ENCODE measurements around the gene PSD4.
A peak's percentile ranks its signal among the peaks of the same experiment; 100 is the strongest.

Gene PSD4

DNA sequence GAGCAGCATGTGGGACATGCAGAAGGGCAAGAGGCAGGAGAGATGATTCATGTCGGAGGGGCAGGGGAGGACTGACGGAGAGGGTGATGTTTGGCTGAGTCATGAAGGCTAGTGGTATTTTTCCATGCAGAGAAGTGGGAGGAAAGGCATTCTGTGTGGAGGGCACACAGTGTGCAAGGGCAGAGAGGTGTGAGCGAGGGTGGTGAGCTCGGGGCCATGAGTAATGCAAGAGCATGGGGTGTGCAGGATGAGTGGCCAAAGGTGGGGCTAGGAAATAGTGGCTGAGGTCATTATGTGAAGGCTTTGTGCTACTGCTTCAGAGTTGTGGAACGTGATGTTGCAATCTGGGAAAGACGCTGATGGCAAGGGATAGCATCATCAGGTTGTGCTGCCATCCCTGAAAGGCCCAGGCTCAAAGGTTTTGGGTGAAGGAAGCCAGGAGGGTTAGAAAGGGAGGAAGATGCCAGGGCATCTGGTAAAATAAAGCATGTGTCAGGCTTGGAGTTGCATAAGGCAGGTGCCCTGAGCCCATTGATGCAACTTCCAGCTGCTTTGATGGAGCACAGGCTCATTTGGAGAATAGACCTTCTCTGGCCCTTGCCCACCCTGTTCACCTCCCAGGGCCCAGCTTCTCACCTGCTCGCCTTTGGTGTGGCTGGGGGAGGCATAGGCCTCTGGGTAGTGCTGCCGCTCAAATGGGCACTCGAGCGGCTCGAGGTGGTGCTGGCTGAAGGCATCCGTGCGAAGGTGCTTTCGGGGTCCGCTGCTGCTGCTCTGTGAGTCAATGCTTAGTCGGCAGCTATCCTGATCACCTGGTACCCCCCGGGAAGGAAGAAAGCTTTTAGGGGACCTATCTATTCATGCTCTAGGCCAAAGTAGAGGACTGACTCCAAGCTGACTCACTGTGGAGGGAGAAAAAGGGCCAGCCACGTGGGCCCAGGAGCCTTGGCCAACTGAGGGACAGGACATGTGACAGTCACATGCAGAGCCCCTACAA lies 67.4 kb downstream of the PSD4 start:
- DNase-seq = no peak

DNA sequence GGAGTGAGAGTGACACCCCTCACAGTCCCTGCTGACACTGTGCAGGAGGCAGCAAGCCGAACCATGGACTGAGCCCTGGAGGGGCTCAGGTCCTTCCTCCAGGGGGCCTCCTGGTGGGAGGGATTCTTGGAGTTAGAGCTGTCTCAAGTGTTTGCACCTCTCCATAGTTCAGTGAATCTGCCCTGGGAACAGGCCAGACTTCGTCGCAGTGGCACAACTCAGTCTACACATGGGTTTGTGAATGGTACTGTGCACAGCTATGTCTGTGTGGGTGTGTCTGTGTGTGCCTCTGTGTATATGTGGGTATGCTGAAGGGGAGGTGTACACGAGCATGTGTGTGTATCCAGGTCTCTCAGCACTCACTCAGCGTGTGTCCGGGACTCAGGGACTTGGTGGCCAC lies 68.6 kb downstream of the PSD4 start:
- no peak for DNase-seq

GRCh38 chr2:113245276-113245711 lies 71.5 kb downstream of the PSD4 start:
- DNase-seq = no peak

DNA sequence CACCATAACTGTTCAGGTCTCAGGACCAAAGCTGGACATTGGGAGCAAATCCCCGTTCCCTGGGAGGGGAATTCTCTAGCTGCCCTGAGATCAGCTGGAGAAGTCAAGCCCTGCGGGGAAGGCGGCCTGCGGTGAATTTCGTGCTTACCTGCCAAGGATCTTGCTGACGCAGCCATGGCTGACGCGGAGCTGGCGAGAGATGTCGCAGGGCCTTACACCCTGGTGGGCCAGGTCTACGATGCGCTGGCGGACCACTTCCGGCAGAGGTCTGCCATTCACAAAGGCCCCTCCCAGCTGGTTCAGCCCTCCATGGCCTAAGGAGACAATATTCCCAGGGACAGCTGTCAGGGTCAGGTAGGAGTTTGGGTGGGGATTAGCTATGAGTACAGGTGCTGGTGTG lies 72.8 kb downstream of the PSD4 start:
- no peak for DNase-seq

- DNase-seq = peak; percentile 66
Observed at GRCh38 chr2:113248997-113249770, 75.4 kb downstream of the PSD4 start.

GRCh38 chr2:113251118-113251517 lies 77.3 kb downstream of the PSD4 start:
- DNase-seq = no peak

DNA sequence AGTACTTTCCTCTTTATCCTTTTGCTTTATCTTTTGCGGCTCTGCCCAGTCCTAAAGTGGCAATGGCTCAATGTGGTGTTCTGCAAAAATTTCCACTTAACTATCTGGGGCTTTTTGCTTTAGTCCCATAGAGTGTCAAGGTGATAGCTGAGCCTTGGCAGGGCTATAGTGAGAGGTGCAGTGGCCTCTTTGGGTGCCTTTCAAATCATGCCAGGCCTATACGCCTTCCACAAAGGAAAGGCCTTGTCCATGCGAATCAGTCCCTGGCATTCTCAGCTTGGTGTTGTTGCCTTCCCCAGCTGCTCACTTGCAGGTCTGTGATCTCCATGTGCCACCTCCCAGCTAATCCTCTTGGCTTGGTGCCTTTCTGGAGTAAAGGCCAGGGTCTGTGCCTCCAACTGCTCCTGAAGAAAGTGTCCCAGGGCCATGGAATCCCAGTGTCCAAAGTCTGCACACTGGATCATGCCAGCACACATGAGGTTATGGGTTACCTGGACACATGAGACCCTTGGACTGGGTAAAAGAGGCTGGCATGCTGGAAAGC lies 78.3 kb downstream of the PSD4 start:
- no peak for DNase-seq

DNA sequence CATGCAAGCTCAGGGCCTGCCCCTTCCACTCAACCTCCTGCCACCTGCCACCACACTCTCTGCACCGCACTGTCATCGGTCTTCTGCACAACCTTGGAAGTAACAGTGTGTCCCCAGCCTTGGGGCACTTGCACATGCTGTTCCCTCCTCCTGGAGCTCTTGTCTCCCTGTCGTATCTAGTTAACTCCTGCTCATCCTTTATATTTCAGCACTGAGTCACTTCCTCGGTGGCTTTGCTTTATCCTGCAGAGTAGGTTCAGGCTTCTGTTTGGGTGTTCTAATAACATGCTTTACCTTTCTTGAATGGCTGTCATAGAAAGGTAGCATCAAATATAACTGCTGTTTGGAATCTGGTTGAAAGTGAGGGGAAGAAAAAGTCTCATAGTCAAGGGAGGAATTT lies 79.7 kb downstream of the PSD4 start:
- no peak for DNase-seq

DNA sequence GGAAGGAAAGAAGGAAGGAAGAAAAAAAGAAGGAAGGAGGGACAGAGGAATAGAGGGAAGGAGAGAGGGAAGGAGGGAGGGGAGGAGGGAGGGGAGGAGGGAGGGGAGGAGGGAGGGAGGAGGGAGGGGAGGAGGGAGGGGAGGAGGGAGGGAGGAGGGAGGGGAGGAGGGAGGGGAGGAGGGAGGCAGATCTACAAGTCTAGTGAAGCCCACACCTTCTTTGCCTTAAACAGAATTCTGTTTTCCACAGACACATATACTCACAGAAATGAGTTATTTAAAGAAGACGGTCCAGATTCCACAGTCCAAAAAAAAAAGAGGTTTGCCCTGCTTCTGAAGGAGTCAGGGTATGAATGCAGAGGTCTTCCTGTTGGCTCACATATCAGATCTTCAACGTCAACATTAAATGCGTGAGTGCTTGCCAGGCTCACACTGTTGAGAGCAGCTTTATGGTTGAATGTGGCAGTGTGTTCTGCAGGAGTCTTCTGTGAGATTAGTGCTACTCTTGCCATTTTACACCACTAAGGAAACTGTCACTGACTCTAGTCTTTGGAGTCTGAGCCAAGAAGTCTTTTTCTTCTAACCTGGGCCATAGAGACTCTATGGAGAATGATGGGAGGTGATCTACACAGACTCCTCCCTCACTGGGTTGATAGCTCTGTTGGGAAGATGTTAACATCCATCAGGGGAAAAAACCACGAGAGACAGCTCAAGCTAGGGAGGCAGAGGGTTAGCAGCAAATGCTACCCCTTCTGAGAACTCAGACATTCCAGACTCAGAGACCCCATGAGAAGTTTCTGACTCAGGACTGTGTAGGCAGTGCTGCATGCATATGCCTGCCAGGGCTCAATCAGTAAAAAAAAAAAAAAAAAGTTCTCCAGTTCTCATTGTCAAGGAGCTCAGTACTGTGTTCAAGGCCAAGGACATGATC lies 81.6 kb downstream of the PSD4 start:
- no peak for DNase-seq

DNA sequence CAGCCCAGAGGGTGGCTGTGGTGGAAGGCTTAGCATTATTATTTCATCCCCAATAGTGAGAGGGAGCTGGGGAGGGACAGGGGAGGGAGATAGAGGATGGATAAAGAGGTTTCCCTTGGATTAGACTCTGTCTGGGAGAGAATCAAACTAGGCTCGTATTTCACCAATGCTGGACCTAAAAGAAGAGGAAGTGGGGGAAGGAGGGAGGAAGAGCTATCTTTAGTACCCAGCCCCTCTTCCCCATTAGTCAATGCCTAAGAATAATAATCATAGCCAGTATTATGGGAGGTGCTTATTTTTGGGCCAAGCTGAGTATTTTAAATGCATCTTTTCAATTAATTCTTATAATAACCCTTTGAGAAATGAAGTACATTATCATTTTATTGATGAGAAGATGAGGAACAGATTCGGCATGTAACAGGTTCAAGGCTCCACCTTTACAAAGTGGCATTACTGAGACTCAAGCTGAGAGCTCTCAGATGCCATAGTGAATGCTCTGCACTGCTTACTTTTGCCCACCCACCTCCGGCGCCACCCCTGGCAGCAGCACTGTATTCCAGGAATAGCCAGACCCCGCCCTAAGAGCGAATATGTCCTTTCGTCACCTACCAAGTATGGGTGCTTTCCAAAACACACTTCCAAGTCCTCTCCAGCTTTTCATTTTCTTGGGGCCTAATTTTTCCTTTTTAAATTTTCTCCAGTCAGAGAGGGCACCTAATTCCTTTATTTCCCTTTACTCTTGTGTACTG lies 83.9 kb downstream of the PSD4 start:
- DNase-seq = no peak

DNA sequence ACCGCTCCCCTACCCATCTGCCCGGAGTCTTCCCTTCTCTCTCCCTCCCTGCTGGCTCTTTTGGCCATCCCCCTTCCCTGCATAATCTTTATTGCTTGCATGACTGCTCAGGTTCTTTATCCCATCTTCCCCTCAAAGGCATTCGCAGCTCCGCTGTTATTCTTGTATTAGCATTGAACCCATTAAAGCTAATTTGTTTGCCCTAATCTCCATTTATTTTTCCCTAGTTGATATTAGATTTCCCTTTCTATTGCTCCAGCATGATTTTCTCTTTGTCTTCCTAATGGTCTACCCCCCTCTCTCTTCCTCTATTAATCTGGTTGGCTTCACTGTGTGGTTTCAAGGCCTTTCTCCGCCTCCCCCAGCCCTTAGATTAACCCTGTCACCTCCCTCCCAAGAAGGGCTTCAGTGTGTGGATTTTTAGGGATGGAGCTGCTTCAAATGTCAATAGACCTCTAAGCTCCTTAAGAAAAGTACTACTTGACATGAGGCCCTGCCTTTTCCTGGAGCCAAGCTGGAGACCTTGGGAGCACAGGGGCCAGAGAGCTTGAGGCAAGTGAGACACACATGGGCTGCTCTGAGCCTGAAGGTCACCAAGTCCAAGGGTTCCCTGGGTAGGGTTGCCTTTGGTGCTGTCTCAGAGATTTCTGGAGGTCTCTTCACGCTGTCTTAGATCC lies 84.8 kb downstream of the PSD4 start:
- DNase-seq = no peak

All from RPMI8226 (cell line).